ENCODE measurements around the gene SLTM.

- TF ChIP-seq CTCF (IDR thresholded peaks at IDR 0.05) (no peak), POLR2A (IDR thresholded peaks at IDR 0.05) (no peak)
Measured at GRCh38 chr15:58876306-58877106, 57.0 kb downstream of the SLTM start.
